GM12873 (cell line): Measurements from ENCODE around the gene DNAJA2.

Source experiments
- TF ChIP-seq, protein P1 (sequence below): IDR thresholded peaks from 2 replicates; pipeline ENCODE4 v1.5.1; 2012; ENCODE audit warnings: low read depth, mild to moderate bottlenecking, moderate library complexity, low read length, control low read depth; ENCODE audit not compliant: insufficient read depth; ENCODE audit errors: missing control alignments

The DNAJA2 gene

DNA sequence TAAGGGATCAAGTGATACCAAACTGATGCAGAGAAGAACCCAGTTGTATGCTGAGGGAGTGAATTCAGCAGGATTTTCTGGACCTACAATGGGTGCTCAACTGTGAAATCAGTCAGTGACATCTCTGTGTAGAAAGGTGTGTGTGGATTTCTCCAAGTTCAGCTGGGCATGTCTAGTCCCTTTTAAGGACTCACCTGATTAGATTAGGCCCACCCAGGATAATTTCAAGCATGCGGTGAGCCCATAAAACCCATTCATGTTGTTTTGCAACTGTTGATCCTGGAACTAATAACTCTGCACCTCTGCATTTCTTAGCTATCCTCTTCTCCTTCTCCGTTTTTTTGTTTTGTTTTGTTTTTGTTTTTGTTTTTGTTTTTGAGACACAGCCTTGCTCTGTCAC lies 35.1 kb upstream of the DNAJA2 start:
- TF ChIP-seq, protein P1, sequence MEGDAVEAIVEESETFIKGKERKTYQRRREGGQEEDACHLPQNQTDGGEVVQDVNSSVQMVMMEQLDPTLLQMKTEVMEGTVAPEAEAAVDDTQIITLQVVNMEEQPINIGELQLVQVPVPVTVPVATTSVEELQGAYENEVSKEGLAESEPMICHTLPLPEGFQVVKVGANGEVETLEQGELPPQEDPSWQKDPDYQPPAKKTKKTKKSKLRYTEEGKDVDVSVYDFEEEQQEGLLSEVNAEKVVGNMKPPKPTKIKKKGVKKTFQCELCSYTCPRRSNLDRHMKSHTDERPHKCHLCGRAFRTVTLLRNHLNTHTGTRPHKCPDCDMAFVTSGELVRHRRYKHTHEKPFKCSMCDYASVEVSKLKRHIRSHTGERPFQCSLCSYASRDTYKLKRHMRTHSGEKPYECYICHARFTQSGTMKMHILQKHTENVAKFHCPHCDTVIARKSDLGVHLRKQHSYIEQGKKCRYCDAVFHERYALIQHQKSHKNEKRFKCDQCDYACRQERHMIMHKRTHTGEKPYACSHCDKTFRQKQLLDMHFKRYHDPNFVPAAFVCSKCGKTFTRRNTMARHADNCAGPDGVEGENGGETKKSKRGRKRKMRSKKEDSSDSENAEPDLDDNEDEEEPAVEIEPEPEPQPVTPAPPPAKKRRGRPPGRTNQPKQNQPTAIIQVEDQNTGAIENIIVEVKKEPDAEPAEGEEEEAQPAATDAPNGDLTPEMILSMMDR: no peak

DNA sequence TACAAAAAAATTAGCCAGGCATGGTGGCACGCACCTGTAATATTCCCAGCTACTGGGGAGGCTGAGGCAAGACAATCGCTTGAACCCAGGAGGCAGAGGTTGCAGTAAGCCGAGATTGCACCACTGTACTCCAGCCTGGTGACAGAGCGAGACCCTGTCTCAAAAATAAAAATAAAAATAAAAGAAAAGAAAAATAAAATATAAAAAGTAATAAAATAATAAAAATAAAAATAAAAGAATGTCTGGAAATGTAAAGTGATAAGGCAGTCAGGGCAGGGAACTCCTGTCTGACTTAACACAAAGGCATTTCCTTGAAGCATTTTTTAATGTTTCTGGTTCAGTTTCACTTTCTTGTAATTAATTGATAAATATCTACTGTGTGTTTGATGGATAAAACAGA lies 34.7 kb upstream of the DNAJA2 start:
- TF ChIP-seq, protein P1: no peak

DNA sequence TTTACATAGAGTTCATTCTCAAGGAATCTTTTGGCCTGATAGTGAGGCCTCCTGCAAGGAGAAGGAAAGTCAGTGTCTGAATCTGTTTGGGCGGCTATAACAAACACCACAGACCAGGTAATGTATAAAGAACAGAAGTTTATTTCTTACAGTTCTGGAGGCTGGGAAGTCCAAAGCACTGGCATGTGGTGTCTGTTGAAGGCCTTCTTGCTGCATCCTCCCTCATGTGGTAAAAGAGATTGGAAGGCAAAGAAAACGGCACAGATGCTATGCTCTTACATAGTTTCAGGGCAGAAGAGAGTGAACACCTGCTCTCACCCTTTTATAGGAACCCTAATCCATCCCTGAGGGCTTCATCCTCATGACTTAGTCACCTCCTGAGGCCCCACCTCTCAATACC lies 31.2 kb upstream of the DNAJA2 start:
- TF ChIP-seq, protein P1: no peak

GRCh38 chr16:46997844-46998243 lies 24.4 kb upstream of the DNAJA2 start:
- TF ChIP-seq, protein P1: no peak

- TF ChIP-seq, protein P1: no peak
Measured at GRCh38 chr16:46996952-46997458, 23.5 kb upstream of the DNAJA2 start.

DNA sequence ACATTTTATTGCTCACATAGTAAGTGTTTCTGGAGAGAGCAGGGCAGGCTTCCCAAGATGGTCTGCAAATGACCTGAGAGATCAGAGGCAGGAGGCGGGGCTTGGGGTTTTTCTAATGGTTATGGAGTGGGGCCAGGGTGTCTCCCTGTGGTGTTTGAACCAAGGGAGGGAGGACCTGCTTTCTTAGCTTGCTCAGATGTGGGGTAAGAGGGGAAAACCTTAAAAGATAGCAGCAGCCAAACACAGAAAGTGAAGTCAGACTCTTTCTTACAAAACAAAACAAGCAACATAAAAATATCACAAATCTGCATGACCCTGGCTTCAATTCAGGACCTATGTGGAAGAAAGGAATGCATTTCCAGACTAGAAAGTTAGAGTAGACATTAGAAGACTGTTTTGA lies 22.9 kb upstream of the DNAJA2 start:
- TF ChIP-seq, protein P1: no peak

- TF ChIP-seq, protein P1: no peak
Measured at GRCh38 chr16:46991729-46992704, 18.5 kb upstream of the DNAJA2 start.
